Calu3 (cell line): ENCODE measurements around the gene SRRM1. TPM values are rescaled to one million over a fixed set of nuclear protein-coding genes. Genes with fewer than 3 reads are reported as not detected.

Source experiments
- BruUV-seq: library from RNA; stranded (reverse); fragments of 400-500 nt; replicated peaks from 2 replicates; lab custom pipeline; 2021; lab: Mats Ljungman, UMichigan
- CTCF ChIA-PET: fragments of 300-600 bp; sonication (Branson Sonifier 250); formaldehyde crosslinking; loops from one replicate; lab custom pipeline; 2022; ENCODE audit warnings: antibody characterized with exemption; lab: Charles Lee
- DNase-seq: peaks from one replicate; pipeline ENCODE4 v3.0.0; 2022
- H3K27ac Mint-ChIP-seq: one replicate; pipeline ENCODE4 v1.8.0; 2022; ENCODE audit warnings: mixed read lengths; ENCODE audit not compliant: unreplicated experiment
- H3K27me3 Mint-ChIP-seq: one replicate; pipeline ENCODE4 v1.8.0; 2022; ENCODE audit warnings: mixed read lengths; ENCODE audit not compliant: unreplicated experiment
- H3K36me3 Mint-ChIP-seq: one replicate; pipeline ENCODE4 v1.8.0; 2022; ENCODE audit warnings: mild to moderate bottlenecking, moderate library complexity, mixed read lengths; ENCODE audit not compliant: insufficient read depth, unreplicated experiment
- H3K4me1 Mint-ChIP-seq: one replicate; pipeline ENCODE4 v1.8.0; 2022; ENCODE audit warnings: mild to moderate bottlenecking, low read depth, mixed read lengths; ENCODE audit not compliant: unreplicated experiment
- H3K4me3 Mint-ChIP-seq: one replicate; pipeline ENCODE4 v1.8.0; 2022; ENCODE audit warnings: mild to moderate bottlenecking, low read depth, moderate library complexity, mixed read lengths; ENCODE audit not compliant: unreplicated experiment
- H3K9me3 Mint-ChIP-seq: one replicate; pipeline ENCODE4 v1.8.0; 2022; ENCODE audit warnings: low read depth, mixed read lengths; ENCODE audit not compliant: unreplicated experiment
- CTCF ChIP-seq: fragments of 200-600 bp; IDR thresholded peaks from one replicate; pipeline ENCODE4 v1.8.0; 2022; ENCODE audit warnings: antibody characterized with exemption; ENCODE audit not compliant: unreplicated experiment
- intact Hi-C: fragments of 100-400 bp; cut with micrococcal nuclease; formaldehyde crosslinking; loops from one replicate; pipeline ENCODE4 v1.10.0; 2022; ENCODE audit not compliant: unreplicated experiment
- total RNA-seq: library from RNA; stranded (reverse); gene quantifications from 2 replicates; pipeline ENCODE4 v1.2.3, GENCODE V29; 2022

The SRRM1 gene
- total RNA-seq, 1 experiment from 2014 or later = 130 TPM

GRCh38 chr1:24641646-24642151 is 1.4 kb upstream of the SRRM1 start:
- CTCF ChIA-PET = interaction anchor here (1.1 kb wide), 1 partner anchor 191 kb away, joined by 3 read pairs; no protein-coding TSS in a partner anchor
- Mint-ChIP-seq H3K36me3 (peaks cover 56% of the 10 kb centered on the region), H3K9me3 (no peaks in the 10 kb centered on the region), H3K4me3 (peak overlapping the region; percentile 86), H3K27me3 (no peaks in the 10 kb centered on the region), H3K4me1 (peaks cover 31% of the 10 kb centered on the region), H3K27ac (peak overlapping the region; percentile 96)
- no TSS peak for BruUV-seq
- no peak for DNase-seq
- intact Hi-C loops = no loop called here
- TF ChIP-seq CTCF = no peak

GRCh38 chr1:24643363-24644099 is 429 bp downstream of the SRRM1 start:
- CTCF ChIA-PET = no interaction called here
- Mint-ChIP-seq H3K4me1 (peaks cover 31% of the 10 kb centered on the region), H3K27me3 (no peaks in the 10 kb centered on the region), H3K4me3 (peak overlapping the region; percentile 86), H3K9me3 (no peaks in the 10 kb centered on the region), H3K27ac (peak overlapping the region; percentile 96), H3K36me3 (peaks cover 72% of the 10 kb centered on the region)
- intact Hi-C loops = no loop called here
- no TSS peak for BruUV-seq
- no peak for DNase-seq
- TF ChIP-seq CTCF = no peak

GRCh38 chr1:24644100-24644384 is 940 bp downstream of the SRRM1 start:
- Mint-ChIP-seq H3K4me3 (peak overlapping the region; percentile 86), H3K9me3 (no peaks in the 10 kb centered on the region), H3K36me3 (peaks cover 77% of the 10 kb centered on the region), H3K27me3 (no peaks in the 10 kb centered on the region), H3K4me1 (peaks cover 30% of the 10 kb centered on the region), H3K27ac (peak overlapping the region; percentile 96)
- intact Hi-C loops = no loop called here
- no peak for DNase-seq
- CTCF ChIA-PET = no interaction called here
- TF ChIP-seq CTCF = no peak
- BruUV-seq = no TSS peak

- no TSS peak for BruUV-seq
- TF ChIP-seq CTCF = no peak
- Mint-ChIP-seq H3K27ac (no peak overlapping the region), H3K9me3 (no peaks in the 10 kb centered on the region), H3K36me3 (peaks cover 87% of the 10 kb centered on the region), H3K4me1 (peaks cover 8% of the 10 kb centered on the region), H3K4me3 (no peak overlapping the region), H3K27me3 (no peaks in the 10 kb centered on the region)
- intact Hi-C loops = no loop called here
- DNase-seq = no peak
- CTCF ChIA-PET = no interaction called here
These were observed 5.8 kb downstream of the SRRM1 start for GRCh38 chr1:24648919-24649318.
